Gastrocnemius medialis (tissue), 4 donors: ENCODE measurements around the gene MGAT5B.

Experiments
- POLR2A ChIP-seq, 2 donors: fragments of 450-650 bp; IDR thresholded peaks; one replicate each; pipeline ENCODE4 v1.6.1; 2017; ENCODE audit warnings: antibody characterized with exemption in 2 of 2, mild to moderate bottlenecking in 2 of 2, moderate library complexity in 2 of 2
- TF ChIP-seq, protein P1 (sequence below), 5 experiments: fragments of 450-650 bp in 3 of 5; fragments of 200-600 bp in 2 of 5; sonication (generic) in 2 of 5; IDR thresholded peaks in 4 of 5; conservative IDR thresholded peaks in 1 of 5; 1 replicate in 4 of 5; 2 replicates in 1 of 5; pipeline ENCODE4 v1.5.1; 2016 to 2019; ENCODE audit warnings: antibody characterized with exemption in 5 of 5, mild to moderate bottlenecking in 3 of 5, moderate library complexity in 3 of 5

DNA sequence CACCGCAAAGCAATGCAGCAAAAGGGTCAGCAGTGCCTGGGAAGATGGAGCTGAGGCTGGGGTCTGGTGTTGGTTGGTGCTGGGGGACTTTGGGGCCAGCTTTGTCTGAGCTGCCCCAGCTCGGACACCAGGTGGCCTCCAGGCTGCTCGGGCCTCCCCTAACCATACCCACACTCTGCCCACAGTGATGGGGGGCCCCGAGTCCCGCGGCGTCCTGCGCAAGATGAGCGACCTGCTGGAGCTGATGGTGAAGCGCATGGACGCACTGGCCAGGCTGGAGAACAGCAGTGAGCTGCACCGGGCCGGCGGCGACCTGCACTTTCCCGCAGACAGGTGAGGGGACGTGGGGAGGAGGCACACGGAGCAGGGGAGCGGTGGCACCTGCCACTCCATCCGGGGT is 13.8 kb downstream of the MGAT5B start:
- no peak for TF ChIP-seq POLR2A (IDR thresholded peaks at IDR 0.05)
- TF ChIP-seq, protein P1, sequence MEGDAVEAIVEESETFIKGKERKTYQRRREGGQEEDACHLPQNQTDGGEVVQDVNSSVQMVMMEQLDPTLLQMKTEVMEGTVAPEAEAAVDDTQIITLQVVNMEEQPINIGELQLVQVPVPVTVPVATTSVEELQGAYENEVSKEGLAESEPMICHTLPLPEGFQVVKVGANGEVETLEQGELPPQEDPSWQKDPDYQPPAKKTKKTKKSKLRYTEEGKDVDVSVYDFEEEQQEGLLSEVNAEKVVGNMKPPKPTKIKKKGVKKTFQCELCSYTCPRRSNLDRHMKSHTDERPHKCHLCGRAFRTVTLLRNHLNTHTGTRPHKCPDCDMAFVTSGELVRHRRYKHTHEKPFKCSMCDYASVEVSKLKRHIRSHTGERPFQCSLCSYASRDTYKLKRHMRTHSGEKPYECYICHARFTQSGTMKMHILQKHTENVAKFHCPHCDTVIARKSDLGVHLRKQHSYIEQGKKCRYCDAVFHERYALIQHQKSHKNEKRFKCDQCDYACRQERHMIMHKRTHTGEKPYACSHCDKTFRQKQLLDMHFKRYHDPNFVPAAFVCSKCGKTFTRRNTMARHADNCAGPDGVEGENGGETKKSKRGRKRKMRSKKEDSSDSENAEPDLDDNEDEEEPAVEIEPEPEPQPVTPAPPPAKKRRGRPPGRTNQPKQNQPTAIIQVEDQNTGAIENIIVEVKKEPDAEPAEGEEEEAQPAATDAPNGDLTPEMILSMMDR (IDR thresholded peaks at IDR 0.05 in 4 of 5, conservative IDR thresholded peaks at IDR 0.05 in 1 of 5), result no peak
